Forelimb muscle (tissue), 1 donor: ENCODE results near the gene PACSIN2. TPM values are rescaled to one million over a fixed set of nuclear protein-coding genes. Genes with fewer than 3 reads are reported as not detected.

Experiments used
- DNase-seq: peaks from one replicate; pipeline ENCODE4 v3.0.0-alpha.2; 2013; ENCODE audit warnings: low read depth
- polyA plus RNA-seq: library from polyadenylated mRNA; unstranded; fragments of 120-200 nt; gene quantifications from one replicate; pipeline ENCODE4 v1.2.1, GENCODE V29; 2013; ENCODE audit not compliant: insufficient read length

PACSIN2 gene
- polyA plus RNA-seq, 1 donor = 28.3 TPM

GRCh38 chr22:42863349-42863961 is 151.5 kb downstream of the PACSIN2 start:
- no peak for DNase-seq

- DNase-seq = no peak
Measured at GRCh38 chr22:42862045-42862734, 152.8 kb downstream of the PACSIN2 start.

- no peak for DNase-seq
Measured at GRCh38 chr22:42860968-42861367, 154.0 kb downstream of the PACSIN2 start.

- no peak for DNase-seq
Measured at GRCh38 chr22:42857845-42858481, 157.0 kb downstream of the PACSIN2 start.

GRCh38 chr22:42856865-42857704 is 157.9 kb downstream of the PACSIN2 start, which contains the start of gene ARFGAP3:
ARFGAP3 (minus strand) TSS chr22:42857273; CDS start chr22:42857182, 91 bp downstream.
- peak; percentile 86 for DNase-seq

- DNase-seq = no peak
Measured at GRCh38 chr22:42856179-42856864, 158.6 kb downstream of the PACSIN2 start.

- DNase-seq = no peak
Measured at GRCh38 chr22:42855721-42856120, 159.2 kb downstream of the PACSIN2 start.

GRCh38 chr22:42855211-42855610 is 159.7 kb downstream of the PACSIN2 start:
- no peak for DNase-seq

- DNase-seq = no peak
Measured at GRCh38 chr22:42848941-42849550, 165.9 kb downstream of the PACSIN2 start.

- no peak for DNase-seq
Measured at GRCh38 chr22:42847110-42847509, 167.8 kb downstream of the PACSIN2 start.

- no peak for DNase-seq
Measured at GRCh38 chr22:42844756-42845155, 170.2 kb downstream of the PACSIN2 start.

GRCh38 chr22:42842658-42843370 is 172.1 kb downstream of the PACSIN2 start:
- no peak for DNase-seq

GRCh38 chr22:42841444-42841843 is 173.5 kb downstream of the PACSIN2 start:
- DNase-seq = no peak

GRCh38 chr22:42837556-42837955 is 177.4 kb downstream of the PACSIN2 start:
- no peak for DNase-seq

GRCh38 chr22:42836026-42836425 is 178.9 kb downstream of the PACSIN2 start:
- no peak for DNase-seq

- DNase-seq = no peak
Measured at GRCh38 chr22:42834177-42834949, 180.6 kb downstream of the PACSIN2 start.

GRCh38 chr22:42833104-42833503 is 181.8 kb downstream of the PACSIN2 start:
- DNase-seq = no peak

GRCh38 chr22:42831712-42832111 is 183.2 kb downstream of the PACSIN2 start:
- no peak for DNase-seq

GRCh38 chr22:42830161-42830560 is 184.8 kb downstream of the PACSIN2 start:
- no peak for DNase-seq
